GM19324 (cell line): ENCODE data around the gene TMEM233.
"Not testable (repeated sequence)": the region's sequence is repeated elsewhere in the genome, so short reads cannot be mapped to it uniquely, and the experiment has no call there.

Source experiments
- ATAC-seq: cut with Tn5 transposase; IDR thresholded peaks from one replicate; pipeline ENCODE4 v1.9.1; 2021; ENCODE audit warnings: mild to moderate bottlenecking, moderate library complexity; ENCODE audit not compliant: unreplicated experiment, low FRiP score

The TMEM233 gene

GRCh38 chr12:119652665-119653064 lies 59.1 kb downstream of the TMEM233 start:
- ATAC-seq = no peak

GRCh38 chr12:119657001-119657400 lies 63.4 kb downstream of the TMEM233 start:
- ATAC-seq = not testable (repeated sequence)

- not testable (repeated sequence) for ATAC-seq
These were observed 64.6 kb downstream of the TMEM233 start for GRCh38 chr12:119658166-119658565.

- no peak for ATAC-seq
These were observed 65.8 kb downstream of the TMEM233 start for GRCh38 chr12:119659289-119659897.

- no peak for ATAC-seq
These were observed 66.5 kb downstream of the TMEM233 start for GRCh38 chr12:119660076-119660475.

- no peak for ATAC-seq
These were observed 68.3 kb downstream of the TMEM233 start for GRCh38 chr12:119661882-119662281.

- ATAC-seq = no peak
These were observed 71.1 kb downstream of the TMEM233 start for GRCh38 chr12:119664642-119665041.

- no peak for ATAC-seq
These were observed 71.8 kb downstream of the TMEM233 start for GRCh38 chr12:119665164-119665929.

- no peak for ATAC-seq
These were observed 72.7 kb downstream of the TMEM233 start for GRCh38 chr12:119666226-119666795.

GRCh38 chr12:119666900-119667576 lies 73.5 kb downstream of the TMEM233 start:
- no peak for ATAC-seq

GRCh38 chr12:119667577-119668323 lies 74.2 kb downstream of the TMEM233 start, which contains the start of gene PRKAB1:
PRKAB1 (plus strand) TSS chr12:119668133; CDS start chr12:119668245, 112 bp downstream.
- ATAC-seq = peak; percentile 97

GRCh38 chr12:119668324-119668841 lies 74.8 kb downstream of the TMEM233 start:
- no peak for ATAC-seq

GRCh38 chr12:119669744-119670472 lies 76.3 kb downstream of the TMEM233 start:
- no peak for ATAC-seq

- ATAC-seq = no peak
These were observed 77.5 kb downstream of the TMEM233 start for GRCh38 chr12:119671070-119671469.

GRCh38 chr12:119672194-119672593 lies 78.6 kb downstream of the TMEM233 start:
- ATAC-seq = no peak

GRCh38 chr12:119673634-119674033 lies 80.1 kb downstream of the TMEM233 start:
- no peak for ATAC-seq

- no peak for ATAC-seq
These were observed 81.0 kb downstream of the TMEM233 start for GRCh38 chr12:119674560-119674959.

GRCh38 chr12:119676022-119676421 lies 82.4 kb downstream of the TMEM233 start:
- no peak for ATAC-seq

GRCh38 chr12:119676573-119676972 lies 83.0 kb downstream of the TMEM233 start:
- ATAC-seq = no peak
